Fibroblast of skin of left quadriceps (primary cell): Measurements from ENCODE around the gene EIF4EBP3.
A peak's percentile ranks its signal among the peaks of the same experiment; 100 is the strongest.

Experiments used
- DNase-seq, 2 experiments: peaks; one replicate each; pipeline ENCODE4 v3.0.0-alpha.2; 2013; ENCODE audit warnings: low read depth in 2 of 2

EIF4EBP3 gene

GRCh38 chr5:140557136-140557805 lies 9.8 kb downstream of the EIF4EBP3 start, which contains the start of gene SRA1:
TSS of gene SRA1 (minus strand) at chr5:140557473. CDS start at chr5:140557452, 21 bp downstream.
- DNase-seq: peak; percentile 66 to 72

- DNase-seq: no peak
These were observed 10.5 kb downstream of the EIF4EBP3 start for GRCh38 chr5:140557965-140558364.

- no peak for DNase-seq
These were observed 11.1 kb downstream of the EIF4EBP3 start for GRCh38 chr5:140558542-140558941.

- no peak for DNase-seq
These were observed 12.8 kb downstream of the EIF4EBP3 start for GRCh38 chr5:140560227-140560626.

- no peak for DNase-seq
These were observed 14.5 kb downstream of the EIF4EBP3 start for GRCh38 chr5:140561753-140562523.

DNA sequence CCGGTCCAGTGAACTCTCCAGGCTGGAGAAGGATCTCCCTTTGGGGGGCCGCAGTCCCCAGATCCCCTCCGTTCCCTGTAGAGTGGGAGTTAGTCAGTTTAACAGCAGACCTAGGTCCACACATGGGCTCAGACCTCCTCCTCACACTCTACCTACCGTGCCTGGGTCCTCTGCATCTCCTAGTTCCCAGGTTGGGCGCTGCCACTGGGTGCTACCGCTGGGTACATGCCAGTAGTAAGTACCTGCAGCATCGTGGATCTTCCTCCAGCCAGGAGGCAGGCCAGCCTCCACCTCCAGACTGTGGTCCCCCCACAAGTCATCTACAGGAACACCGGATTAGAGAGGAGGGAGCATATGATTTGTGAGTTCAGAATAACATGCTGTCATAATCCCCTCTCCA lies 16.1 kb downstream of the EIF4EBP3 start:
- DNase-seq: no peak

DNA sequence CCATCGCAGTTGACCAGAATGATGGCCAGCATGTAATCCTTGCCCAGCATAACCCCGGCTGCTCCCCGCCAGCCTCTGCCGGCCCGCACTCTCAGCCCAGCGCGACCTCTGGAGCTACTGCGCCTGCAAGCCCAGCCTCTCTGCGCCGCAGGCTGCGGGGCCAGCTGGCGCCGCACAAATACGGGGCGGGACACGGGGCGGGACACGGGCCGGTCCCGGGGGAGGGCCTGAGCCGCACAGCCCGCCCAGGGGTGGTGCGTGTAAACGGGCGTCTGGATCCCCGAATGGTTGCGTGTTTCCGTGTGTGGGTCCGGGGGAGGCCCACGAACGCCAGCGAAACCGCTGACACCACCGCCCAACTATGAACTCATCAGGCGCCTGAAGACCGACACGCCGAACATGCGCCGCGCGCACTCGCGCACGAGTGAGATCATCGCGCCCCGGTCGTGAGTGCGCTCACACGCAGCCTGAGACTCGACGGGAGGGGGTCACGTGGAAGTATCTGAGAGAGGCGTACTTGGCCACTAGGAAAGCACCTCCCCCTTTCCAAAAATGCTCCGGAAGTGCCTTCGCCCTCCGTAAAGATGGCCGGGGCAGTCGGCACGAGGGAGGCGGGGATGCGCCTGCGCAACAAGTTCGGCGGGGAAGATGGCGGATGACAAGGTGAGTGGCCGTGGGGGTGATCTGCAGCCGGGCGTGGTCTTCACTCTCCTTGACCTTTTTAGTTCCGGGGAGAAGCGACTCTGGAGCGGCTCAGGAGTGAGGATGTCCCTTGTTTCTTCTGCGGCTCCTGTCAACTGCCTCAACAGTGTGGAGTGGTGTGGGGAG lies 16.9 kb downstream of the EIF4EBP3 start, which contains the start of the genes APBB3 and SLC35A4:
Gene APBB3, minus strand, starts transcription at position 403 of the 828 bp plus-strand sequence. Its CDS starts 353 bp downstream, at position 50.
Gene SLC35A4, plus strand, starts transcription at position 633 of the 828 bp plus-strand sequence. CDS start 2,342 bp downstream, outside the sequence.
- peak; percentile 97 for DNase-seq

- DNase-seq: no peak
These were observed 17.7 kb downstream of the EIF4EBP3 start for GRCh38 chr5:140565024-140565779.

- DNase-seq: no peak
These were observed 18.3 kb downstream of the EIF4EBP3 start for GRCh38 chr5:140565780-140566095.

- DNase-seq: no peak
These were observed 19.2 kb downstream of the EIF4EBP3 start for GRCh38 chr5:140566665-140567064.

DNA sequence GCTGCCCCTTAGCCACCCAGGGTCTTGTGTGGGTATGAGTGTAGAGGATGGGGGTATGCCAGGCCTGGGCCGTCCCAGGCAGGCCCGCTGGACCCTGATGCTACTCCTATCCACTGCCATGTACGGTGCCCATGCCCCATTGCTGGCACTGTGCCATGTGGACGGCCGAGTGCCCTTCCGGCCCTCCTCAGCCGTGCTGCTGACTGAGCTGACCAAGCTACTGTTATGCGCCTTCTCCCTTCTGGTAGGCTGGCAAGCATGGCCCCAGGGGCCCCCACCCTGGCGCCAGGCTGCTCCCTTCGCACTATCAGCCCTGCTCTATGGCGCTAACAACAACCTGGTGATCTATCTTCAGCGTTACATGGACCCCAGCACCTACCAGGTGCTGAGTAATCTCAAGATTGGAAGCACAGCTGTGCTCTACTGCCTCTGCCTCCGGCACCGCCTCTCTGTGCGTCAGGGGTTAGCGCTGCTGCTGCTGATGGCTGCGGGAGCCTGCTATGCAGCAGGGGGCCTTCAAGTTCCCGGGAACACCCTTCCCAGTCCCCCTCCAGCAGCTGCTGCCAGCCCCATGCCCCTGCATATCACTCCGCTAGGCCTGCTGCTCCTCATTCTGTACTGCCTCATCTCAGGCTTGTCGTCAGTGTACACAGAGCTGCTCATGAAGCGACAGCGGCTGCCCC lies 19.8 kb downstream of the EIF4EBP3 start:
- no peak for DNase-seq

GRCh38 chr5:140567871-140568270 lies 20.4 kb downstream of the EIF4EBP3 start:
- DNase-seq: no peak

- DNase-seq: no peak
These were observed 21.1 kb downstream of the EIF4EBP3 start for GRCh38 chr5:140568443-140569063.

- no peak for DNase-seq
These were observed 21.7 kb downstream of the EIF4EBP3 start for GRCh38 chr5:140569197-140569596.

- no peak for DNase-seq
These were observed 22.6 kb downstream of the EIF4EBP3 start for GRCh38 chr5:140570058-140570457.

DNA sequence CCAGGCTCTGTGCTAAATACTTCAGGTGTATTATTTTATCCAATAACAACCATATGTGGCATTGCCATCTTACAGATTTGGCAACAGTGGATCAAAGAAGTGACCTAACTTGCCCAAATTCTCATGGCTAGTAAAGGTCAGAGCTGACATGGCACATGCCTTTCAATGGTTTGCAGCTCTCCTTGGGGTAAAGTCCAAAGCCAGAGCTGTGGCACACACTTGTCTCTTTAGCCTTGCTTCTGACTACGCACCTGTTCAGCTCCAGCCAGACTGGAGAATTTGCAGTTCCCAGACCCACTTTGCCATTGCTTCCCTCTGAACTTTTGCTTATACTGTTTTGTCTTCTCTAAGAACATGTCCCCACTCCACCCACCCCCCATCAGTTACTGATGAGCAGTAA lies 23.0 kb downstream of the EIF4EBP3 start:
- no peak for DNase-seq

GRCh38 chr5:140571105-140571504 lies 23.6 kb downstream of the EIF4EBP3 start:
- DNase-seq: no peak

DNA sequence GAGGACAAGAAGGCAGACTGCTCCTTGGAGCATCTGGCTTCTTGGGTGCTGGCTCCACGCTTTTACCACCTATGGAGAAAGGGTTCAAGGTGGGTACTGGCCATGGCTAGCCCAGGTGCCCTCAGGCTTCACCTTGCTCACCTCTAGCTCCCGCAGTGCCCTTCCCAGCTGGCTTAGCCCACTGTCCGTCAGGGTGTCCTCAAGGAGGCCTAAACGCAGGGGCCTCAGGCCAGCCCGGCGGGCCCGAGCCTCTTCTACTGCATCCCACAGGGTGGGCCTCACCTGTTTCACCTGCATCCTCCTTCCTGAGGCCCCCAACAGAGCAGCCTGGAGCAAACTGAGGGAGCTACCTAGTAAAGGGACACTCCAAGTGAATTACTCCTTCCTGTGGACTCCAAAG lies 26.2 kb downstream of the EIF4EBP3 start:
- no peak for DNase-seq

- no peak for DNase-seq
These were observed 26.7 kb downstream of the EIF4EBP3 start for GRCh38 chr5:140574165-140574564.

DNA sequence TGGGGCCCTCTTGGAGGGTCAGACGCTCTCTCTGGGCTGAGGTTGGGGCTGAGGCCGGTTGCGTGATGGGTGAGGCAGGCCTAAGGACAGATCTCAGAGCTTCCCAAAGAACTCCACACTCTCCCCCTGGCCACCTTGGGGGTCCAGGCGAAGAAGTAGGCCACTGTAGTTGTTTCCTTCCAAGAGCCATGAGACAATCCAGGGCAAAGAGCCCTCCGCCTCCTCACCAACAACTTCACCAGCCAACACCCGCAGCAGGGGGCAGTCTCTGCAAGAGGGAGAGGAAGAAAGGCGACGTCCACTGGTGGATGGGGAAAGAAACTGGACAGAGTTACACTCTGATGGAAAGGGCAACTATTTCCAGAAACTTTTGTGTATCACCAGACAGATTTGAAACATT lies 27.8 kb downstream of the EIF4EBP3 start:
- no peak for DNase-seq
